Measurements from ENCODE around the gene ATXN2.

Gene ATXN2

DNA sequence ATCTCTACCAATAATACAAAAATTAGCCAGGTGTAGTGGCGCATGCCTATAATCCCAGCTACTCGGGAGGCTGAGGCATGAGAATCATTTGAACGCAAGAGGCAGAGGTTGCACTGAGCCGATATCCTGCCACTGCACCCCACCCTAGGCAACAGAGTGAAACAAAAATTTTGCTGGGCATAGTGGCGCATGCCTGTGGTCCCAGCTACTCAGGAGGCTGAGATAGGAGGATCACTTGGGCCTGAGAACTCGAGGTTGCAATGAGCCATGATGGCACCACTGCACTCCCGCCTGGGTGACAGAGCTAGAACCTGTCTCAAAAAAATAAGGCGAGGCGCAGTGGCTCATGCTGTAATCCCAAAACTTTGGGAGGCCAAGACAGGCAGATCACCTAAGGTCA, 9.5 kb downstream of the ATXN2 start:
- TF ChIP-seq ZBTB7A (IDR thresholded peaks at IDR 0.05; ENCODE audit: low read depth) = no peak
- TF ChIP-seq TAF1 (IDR thresholded peaks at IDR 0.05; ENCODE audit: low read depth) = no peak

DNA sequence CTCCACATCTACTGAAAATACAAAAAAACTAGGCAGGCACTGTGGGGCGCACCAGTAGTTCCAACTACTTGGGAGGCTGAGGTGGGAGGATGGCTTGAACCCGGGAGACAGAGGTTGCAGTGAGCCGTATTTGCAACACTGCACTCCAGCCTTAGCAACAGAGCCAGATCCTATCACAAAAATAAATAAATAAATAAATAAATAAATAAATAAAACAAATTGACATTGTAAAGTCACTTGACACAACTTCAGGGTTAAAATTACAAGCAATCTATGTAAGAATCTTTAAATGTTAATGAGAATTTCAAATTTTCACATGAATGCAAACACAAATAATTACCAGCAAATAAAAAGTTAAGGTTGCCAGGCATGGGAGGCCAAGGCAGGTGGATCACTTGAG, 11.1 kb downstream of the ATXN2 start:
- TF ChIP-seq REST (IDR thresholded peaks at IDR 0.05; ENCODE audit: low read depth) (no peak), EP300 (IDR thresholded peaks at IDR 0.05; ENCODE audit: borderline replicate concordance) (no peak), ZBTB7A (IDR thresholded peaks at IDR 0.05; ENCODE audit: low read depth) (no peak), RAD21 (IDR thresholded peaks at IDR 0.05; ENCODE audit: low read depth) (no peak), EGR1 (IDR thresholded peaks at IDR 0.05) (no peak), TEAD4 (IDR thresholded peaks at IDR 0.05) (no peak), TCF12 (IDR thresholded peaks at IDR 0.05; ENCODE audit: low read depth) (no peak), TAF1 (IDR thresholded peaks at IDR 0.05; ENCODE audit: low read depth) (no peak), CREB1 (IDR thresholded peaks at IDR 0.05; ENCODE audit: low read depth) (no peak), FOXM1 (IDR thresholded peaks at IDR 0.05; ENCODE audit: borderline replicate concordance, low read depth) (no peak), NFIC (IDR thresholded peaks at IDR 0.05) (no peak), YY1 (IDR thresholded peaks at IDR 0.05; ENCODE audit: low read depth) (no peak), MAX (IDR thresholded peaks at IDR 0.05) (no peak)
- TF ChIP-seq, protein P1, sequence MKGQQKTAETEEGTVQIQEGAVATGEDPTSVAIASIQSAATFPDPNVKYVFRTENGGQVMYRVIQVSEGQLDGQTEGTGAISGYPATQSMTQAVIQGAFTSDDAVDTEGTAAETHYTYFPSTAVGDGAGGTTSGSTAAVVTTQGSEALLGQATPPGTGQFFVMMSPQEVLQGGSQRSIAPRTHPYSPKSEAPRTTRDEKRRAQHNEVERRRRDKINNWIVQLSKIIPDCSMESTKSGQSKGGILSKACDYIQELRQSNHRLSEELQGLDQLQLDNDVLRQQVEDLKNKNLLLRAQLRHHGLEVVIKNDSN (IDR thresholded peaks at IDR 0.05) = no peak

DNA sequence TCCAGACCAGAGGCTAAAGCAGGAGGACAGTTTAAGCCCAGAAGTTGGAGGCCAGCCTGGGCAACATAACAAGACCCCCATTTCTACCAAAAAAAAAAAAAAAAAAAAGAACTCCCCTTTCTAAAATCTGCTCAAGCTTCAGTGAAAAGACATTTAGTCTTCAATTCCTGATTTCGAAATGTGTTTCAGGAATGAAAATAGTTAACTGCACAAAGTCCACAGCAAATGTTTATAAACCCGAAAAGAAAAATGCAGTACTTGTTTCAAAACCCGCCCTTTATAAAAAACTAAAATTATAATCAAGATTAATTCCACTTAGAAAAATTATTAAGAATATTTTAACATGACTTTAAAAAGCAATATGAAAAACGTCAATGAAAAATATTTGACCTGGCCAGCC, 12.1 kb downstream of the ATXN2 start:
- TF ChIP-seq CREB1 (IDR thresholded peaks at IDR 0.05; ENCODE audit: low read depth) = no peak
- no peak for TF ChIP-seq FOXM1 (IDR thresholded peaks at IDR 0.05; ENCODE audit: borderline replicate concordance, low read depth)
- no peak for TF ChIP-seq MAX (IDR thresholded peaks at IDR 0.05)
- no peak for TF ChIP-seq RAD21 (IDR thresholded peaks at IDR 0.05; ENCODE audit: low read depth)
- TF ChIP-seq REST (IDR thresholded peaks at IDR 0.05; ENCODE audit: low read depth) = no peak
- TF ChIP-seq NFIC (IDR thresholded peaks at IDR 0.05) = no peak

- TF ChIP-seq RAD21 (IDR thresholded peaks at IDR 0.05; ENCODE audit: low read depth) (no peak), YY1 (IDR thresholded peaks at IDR 0.05; ENCODE audit: low read depth) (no peak), NFIC (IDR thresholded peaks at IDR 0.05) (no peak), ZBTB7A (IDR thresholded peaks at IDR 0.05; ENCODE audit: low read depth) (no peak), EP300 (IDR thresholded peaks at IDR 0.05; ENCODE audit: borderline replicate concordance) (no peak), REST (IDR thresholded peaks at IDR 0.05; ENCODE audit: low read depth) (no peak), TAF1 (IDR thresholded peaks at IDR 0.05; ENCODE audit: low read depth) (no peak), EGR1 (IDR thresholded peaks at IDR 0.05) (no peak), FOXM1 (IDR thresholded peaks at IDR 0.05; ENCODE audit: borderline replicate concordance, low read depth) (no peak), CREB1 (IDR thresholded peaks at IDR 0.05; ENCODE audit: low read depth) (no peak), MAX (IDR thresholded peaks at IDR 0.05) (no peak)
- TF ChIP-seq, protein P1 (IDR thresholded peaks at IDR 0.05) = no peak
Measured at GRCh38 chr12:111585690-111586089, 13.4 kb downstream of the ATXN2 start.

DNA sequence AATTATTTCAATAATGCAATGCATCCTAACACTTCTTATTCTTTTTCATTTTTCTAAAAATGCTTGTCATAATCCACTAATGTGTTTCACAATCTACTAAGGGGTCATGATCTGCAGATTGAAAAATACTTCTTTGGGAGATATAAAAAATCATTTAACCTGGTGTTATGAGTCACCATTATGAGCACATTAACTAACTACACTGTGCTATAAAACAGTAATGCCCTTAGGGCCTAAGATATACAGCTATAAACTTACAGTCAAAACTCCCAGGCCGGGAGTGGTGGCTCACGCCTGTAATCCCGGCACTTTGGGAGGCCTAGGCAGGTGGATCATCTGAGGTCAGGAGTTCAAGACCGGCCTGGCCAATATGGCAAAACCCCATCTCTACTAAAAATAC, 14.2 kb downstream of the ATXN2 start:
- TF ChIP-seq ZBTB7A (IDR thresholded peaks at IDR 0.05; ENCODE audit: low read depth) (no peak), RAD21 (IDR thresholded peaks at IDR 0.05; ENCODE audit: low read depth) (no peak)

Measured in Ishikawa (cell line).